Stimulated activated CD4-positive, alpha-beta T cell treated with anti-CD3 and anti-CD28 coated beads, Interleukin-2, amount 100 ng/mL, for 24 hours (primary cell): ENCODE measurements around the gene UGT1A4.
"Not testable (repeated sequence)": the region's sequence is repeated elsewhere in the genome, so short reads cannot be mapped to it uniquely, and the experiment has no call there.

Experiments used
- DNase-seq, 2 donors: peaks; one replicate each; pipeline ENCODE4 v3.0.0-alpha.2; 2020

UGT1A4 gene

GRCh38 chr2:233700028-233700635 lies 18.4 kb upstream of the UGT1A4 start:
- no peak for DNase-seq

DNA sequence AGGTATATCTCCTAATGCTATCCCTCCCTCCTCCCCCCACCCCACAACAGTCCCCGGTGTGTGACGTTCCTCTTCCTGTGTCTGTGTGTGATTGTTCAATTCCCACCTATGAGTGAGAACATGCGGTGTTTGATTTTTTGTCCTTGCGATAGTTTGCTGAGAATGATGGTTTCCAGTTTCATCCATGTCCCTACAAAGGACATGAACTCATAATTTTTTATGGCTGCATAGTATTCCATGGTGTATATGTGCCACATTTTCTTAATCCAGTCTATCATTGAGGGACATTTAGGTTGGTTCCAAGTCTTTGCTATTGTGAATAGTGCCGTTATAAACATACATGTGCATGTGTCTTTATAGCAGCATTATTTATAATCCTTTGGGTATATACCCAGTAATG lies 17.7 kb upstream of the UGT1A4 start:
- not testable (repeated sequence) for DNase-seq

DNA sequence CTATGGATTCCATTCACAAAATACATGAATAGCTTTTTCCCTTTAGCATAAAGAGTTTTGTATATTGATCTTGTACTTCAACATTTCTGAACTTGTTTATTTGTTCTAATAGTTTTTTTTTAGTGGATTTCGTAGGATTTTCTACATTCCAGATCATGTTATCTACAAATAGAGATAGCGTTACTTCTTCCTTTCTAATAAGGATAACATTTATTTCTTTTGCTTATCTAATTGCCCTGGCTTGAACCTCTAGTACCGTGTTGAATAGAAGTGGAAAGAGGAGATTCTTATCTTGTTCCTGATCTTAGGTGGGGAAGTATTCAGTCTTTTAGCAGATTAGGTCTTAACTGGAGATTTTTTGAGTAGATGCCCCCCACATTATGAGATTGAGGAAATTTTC lies 16.3 kb upstream of the UGT1A4 start:
- no peak for DNase-seq

- no peak for DNase-seq
Measured at GRCh38 chr2:233705911-233706506, 12.5 kb upstream of the UGT1A4 start.

- DNase-seq = no peak
Measured at GRCh38 chr2:233706720-233707119, 11.8 kb upstream of the UGT1A4 start.

DNA sequence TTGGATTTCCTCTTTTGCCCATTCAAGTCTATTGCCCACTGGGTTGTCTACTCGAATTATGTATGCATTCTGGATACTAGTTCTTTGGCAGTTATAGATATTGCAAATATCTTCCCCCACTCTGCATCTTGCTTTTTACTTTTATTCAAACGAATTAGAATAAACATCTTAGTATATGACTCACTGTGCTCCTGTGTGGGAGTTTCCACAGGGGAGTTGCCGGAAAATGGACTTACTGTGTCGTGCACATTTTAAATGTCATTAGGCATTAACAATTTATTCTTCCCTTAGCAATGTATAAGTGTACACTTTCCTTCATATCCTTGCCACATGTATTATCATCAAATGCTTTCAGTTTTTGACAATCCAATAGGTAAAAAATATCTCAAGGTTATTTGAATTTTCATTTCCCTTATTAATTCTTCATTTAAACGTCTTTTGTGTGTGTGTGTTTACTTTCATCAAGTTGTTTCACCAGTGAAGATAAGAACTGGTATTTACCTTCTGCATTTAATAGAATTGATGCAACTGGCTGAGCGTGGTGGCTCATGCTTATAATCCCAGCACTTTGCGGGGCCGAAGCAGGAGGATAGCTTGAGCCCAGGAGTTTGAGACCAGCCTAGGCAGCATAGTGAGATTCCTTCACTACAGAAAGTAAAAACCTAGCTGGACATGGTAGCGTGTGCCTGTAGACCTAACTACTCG lies 10.4 kb upstream of the UGT1A4 start:
- DNase-seq = no peak

- DNase-seq = no peak
Measured at GRCh38 chr2:233708942-233709341, 9.6 kb upstream of the UGT1A4 start.

GRCh38 chr2:233711312-233712008 lies 7.1 kb upstream of the UGT1A4 start:
- DNase-seq = peak; percentile 73 to 81

GRCh38 chr2:233712611-233713261 lies 5.8 kb upstream of the UGT1A4 start, which contains the start of gene UGT1A5:
Gene UGT1A5 (plus strand): TSS chr2:233712907. CDS start chr2:233712992, 85 bp downstream.
- no peak for DNase-seq

DNA sequence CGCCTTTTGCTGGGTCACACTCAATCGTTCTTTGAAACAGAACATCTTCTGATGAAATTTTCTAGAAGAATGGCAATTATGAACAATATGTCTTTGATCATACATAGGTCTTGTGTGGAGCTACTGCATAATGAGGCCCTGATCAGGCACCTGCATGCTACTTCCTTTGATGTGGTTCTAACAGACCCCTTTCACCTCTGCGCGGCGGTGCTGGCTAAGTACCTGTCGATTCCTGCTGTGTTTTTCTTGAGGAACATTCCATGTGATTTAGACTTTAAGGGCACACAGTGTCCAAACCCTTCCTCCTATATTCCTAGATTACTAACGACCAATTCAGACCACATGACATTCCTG lies 5.3 kb upstream of the UGT1A4 start:
- DNase-seq = no peak

GRCh38 chr2:233714121-233714520 lies 4.4 kb upstream of the UGT1A4 start:
- DNase-seq = no peak

- no peak for DNase-seq
Measured at GRCh38 chr2:233728723-233729301, 10.3 kb downstream of the UGT1A4 start, which contains the start of gene UGT1A3. Gene UGT1A3 (plus strand): TSS chr2:233729042. CDS start chr2:233729127, 85 bp downstream.

DNA sequence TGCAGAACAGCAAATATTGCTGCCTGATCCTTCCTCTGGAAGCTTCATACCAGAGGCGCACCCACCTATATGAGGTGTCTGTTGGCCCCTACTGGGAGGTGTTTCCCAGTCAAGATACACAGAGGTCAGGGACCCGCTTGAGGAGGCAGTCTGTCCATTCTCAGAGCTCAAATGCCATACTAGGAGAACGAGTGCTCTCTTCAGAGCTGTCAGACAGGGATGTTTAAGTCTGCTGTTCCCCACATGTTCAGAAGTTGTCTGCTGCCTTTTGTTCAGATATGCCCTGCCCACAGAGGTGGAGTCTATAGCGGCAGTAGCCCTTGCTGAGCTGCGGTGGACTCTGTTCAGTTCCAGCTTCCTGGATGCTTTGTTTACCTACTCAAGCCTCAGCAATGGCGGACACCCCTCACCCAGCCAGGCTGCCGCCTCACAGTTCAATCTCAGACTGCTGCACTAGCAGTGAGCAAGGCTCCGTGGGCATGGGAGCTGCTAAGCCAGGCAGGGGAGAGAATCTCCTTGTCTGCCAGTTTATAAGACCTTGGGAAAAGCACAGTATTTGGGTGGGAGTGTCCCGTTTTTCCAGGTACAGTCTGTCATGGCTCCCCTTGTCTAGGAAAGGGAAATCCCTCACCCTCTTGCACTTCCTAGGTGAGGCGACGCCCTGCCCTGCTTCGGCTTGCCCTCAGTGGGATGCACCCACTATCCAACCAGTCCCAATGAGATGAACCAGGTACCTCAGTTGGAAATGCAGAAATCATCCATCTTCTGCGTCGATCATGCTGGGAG lies 18.5 kb downstream of the UGT1A4 start:
- DNase-seq = not testable (repeated sequence)

DNA sequence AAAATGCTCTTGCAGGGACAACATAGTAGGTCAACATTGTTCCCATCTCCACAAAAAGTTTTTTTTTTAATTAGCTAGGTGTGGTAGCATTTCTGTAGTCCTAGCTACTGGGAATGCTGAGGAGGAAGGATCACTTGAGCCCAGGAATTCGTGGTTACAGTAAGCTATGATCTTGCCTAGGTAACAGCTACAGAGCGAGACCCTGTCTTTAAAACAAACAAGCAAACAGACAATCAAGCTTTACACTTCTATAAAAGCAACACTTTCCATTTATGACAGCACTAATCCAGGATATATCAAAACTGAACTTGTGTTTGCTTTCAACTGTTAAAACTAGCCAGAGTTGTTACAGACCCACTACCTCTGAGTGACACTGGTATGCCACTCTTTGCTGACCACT lies 22.3 kb downstream of the UGT1A4 start:
- no peak for DNase-seq

GRCh38 chr2:233743464-233744259 lies 25.1 kb downstream of the UGT1A4 start:
- DNase-seq = no peak

DNA sequence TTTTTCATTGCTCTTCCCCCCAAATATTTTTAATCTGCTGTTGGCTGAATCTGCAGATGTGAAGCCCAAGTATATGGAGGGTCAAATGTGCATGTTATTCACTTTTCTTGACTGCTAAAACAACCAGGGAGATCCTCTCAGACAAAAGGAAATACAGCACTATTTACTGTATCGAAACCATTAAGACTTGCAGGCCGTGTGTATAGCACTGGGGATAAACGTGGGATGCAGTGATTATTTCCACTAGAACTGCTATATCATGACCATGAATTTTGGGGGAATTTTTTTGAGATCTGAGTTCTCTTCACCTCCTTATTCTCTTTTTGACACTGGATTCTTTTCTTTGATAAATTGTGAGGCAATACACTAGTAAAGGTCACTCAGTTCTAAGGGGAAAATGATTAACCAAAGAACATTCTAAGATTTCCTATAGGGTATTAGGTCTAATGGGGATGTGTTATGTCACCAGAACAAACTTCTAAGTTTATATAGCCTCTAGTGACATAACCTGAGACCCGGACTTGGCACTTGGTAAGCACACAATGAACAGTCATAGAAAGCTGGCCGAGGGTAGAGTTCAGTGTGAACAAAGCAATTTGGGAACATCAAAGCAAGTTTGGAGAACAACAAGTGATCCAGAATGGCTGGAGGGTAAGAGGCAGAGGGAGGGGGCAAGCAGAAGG lies 26.7 kb downstream of the UGT1A4 start:
- DNase-seq = no peak

- DNase-seq = not testable (repeated sequence)
Measured at GRCh38 chr2:233745838-233746237, 27.3 kb downstream of the UGT1A4 start.

DNA sequence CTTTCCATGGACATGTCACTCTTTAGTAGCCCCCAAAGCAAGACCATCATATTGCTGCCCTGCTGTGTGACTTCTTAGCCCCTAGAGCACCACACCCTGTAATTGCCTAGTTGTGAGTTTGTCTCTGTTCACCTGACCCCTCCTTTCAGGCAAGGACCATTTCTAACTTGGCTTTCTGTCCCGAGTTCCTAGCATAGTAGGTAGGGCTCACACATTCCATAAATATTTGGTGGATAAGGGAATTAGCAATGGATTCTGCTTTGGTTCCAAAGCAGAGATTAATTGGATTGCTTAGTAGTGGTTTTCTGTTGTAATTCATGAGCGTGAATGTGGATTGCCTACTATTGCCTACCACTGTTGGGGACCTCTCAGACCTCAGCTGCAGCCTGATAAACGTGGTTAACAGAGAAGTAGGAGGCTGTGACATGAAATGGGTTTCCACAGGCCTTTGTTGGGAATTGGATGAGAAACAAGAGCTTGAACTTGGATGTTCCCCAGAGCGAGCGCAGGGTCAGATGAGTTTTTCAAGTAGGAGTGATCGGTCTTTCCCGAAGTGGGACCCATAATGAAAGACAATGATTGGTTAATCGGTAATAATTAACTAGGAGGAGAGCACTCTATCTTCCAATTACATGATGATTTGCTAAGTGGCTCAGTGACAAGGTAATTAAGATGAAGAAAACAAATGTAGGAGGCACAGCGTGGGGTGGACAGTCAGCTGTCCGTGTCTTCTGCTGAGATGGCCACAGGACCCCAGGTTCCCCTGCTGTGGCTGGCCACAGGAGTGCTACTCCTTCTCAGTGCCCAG lies 28.1 kb downstream of the UGT1A4 start:
- no peak for DNase-seq

DNA sequence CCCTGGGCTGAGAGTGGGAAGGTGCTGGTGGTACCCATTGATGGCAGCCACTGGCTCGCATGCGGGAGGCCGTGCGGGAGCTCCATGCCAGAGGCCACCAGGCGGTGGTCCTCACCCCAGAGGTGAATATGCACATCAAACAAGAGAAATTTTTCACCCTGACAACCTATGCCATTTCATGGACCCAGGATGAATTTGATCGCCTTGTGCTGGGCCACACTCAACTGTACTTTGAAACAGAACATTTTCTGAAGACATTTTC lies 28.7 kb downstream of the UGT1A4 start:
- DNase-seq = no peak

GRCh38 chr2:233750689-233751088 lies 32.2 kb downstream of the UGT1A4 start:
- DNase-seq = not testable (repeated sequence)
